Nephron (organoid): ENCODE results near the gene RIPOR1.

ENCODE experiments used
- H3K27ac Mint-ChIP-seq, 3 experiments: 2 replicates each; pipeline ENCODE4 v1.8.0; 2020; ENCODE audit warnings: mixed read lengths in 3 of 3, mild to moderate bottlenecking in 2 of 3, moderate library complexity in 1 of 3
- H3K27me3 Mint-ChIP-seq: 2 replicates; pipeline ENCODE4 v1.8.0; 2021; ENCODE audit warnings: low read depth, mild to moderate bottlenecking, moderate library complexity, mixed read lengths
- H3K36me3 Mint-ChIP-seq: 2 replicates; pipeline ENCODE4 v1.8.0; 2020; ENCODE audit warnings: low read depth, mixed read lengths
- H3K4me1 Mint-ChIP-seq: 2 replicates; pipeline ENCODE4 v1.8.0; 2020; ENCODE audit warnings: mixed read lengths
- H3K4me3 Mint-ChIP-seq, 3 experiments: 2 replicates each; pipeline ENCODE4 v1.8.0; 2020; ENCODE audit warnings: mild to moderate bottlenecking in 3 of 3, mixed read lengths in 3 of 3, moderate library complexity in 2 of 3
- H3K9me3 Mint-ChIP-seq: 2 replicates; pipeline ENCODE4 v1.8.0; 2020; ENCODE audit warnings: mixed read lengths
- CTCF ChIP-seq, 3 experiments: fragments of 200-600 bp; sonication (generic); IDR thresholded peaks; one replicate each; pipeline ENCODE4 v1.5.0; 2021; ENCODE audit warnings: antibody characterized with exemption in 3 of 3; ENCODE audit not compliant: unreplicated experiment in 3 of 3

Gene RIPOR1

GRCh38 chr16:67528222-67528869 is at the start of gene RIPOR1:
Gene RIPOR1, plus strand, starts transcription at chr16:67528829. Its CDS starts 9,618 bp downstream, at chr16:67538447.
- Mint-ChIP-seq H3K27me3 (peaks cover 20% of the 10 kb centered on the region), H3K4me3 (peak within 1 kb of the TSS; percentile 92 to 97 (median 95)), H3K9me3 (no peaks in the 10 kb centered on the region), H3K27ac (peak within 1 kb of the TSS; percentile 64 to 88 (median 85)), H3K36me3 (peaks cover 4% of the 10 kb centered on the region), H3K4me1 (peaks cover 25% of the 10 kb centered on the region)
- no peak for TF ChIP-seq CTCF (IDR thresholded peaks at IDR 0.05; ENCODE audit: unreplicated experiment in 3 of 3)

GRCh38 chr16:67480833-67481560 is 47.6 kb upstream of the RIPOR1 start, which contains the start of gene ATP6V0D1:
Gene ATP6V0D1, minus strand, starts transcription at chr16:67481157. Its CDS starts 71 bp downstream, at chr16:67481086.
- Mint-ChIP-seq H3K4me3 (peak within 1 kb of the TSS; percentile 97 to 100 (median 99)), H3K9me3 (no peaks in the 10 kb centered on the region), H3K36me3 (no peaks in the 10 kb centered on the region), H3K4me1 (peaks cover 21% of the 10 kb centered on the region), H3K27ac (peak within 1 kb of the TSS; percentile 97 to 99 (median 99)), H3K27me3 (peaks cover 3% of the 10 kb centered on the region)
- TF ChIP-seq CTCF (IDR thresholded peaks at IDR 0.05; ENCODE audit: unreplicated experiment in 3 of 3): peak; percentile 84 to 92 (median 90)

- Mint-ChIP-seq H3K9me3 (no peaks in the 10 kb centered on the region), H3K4me3 (peak overlapping the region; percentile 97 to 100 (median 99)), H3K27ac (peak overlapping the region; percentile 97 to 99 (median 99)), H3K27me3 (peaks cover 3% of the 10 kb centered on the region), H3K4me1 (peaks cover 21% of the 10 kb centered on the region), H3K36me3 (no peaks in the 10 kb centered on the region)
- no peak for TF ChIP-seq CTCF (IDR thresholded peaks at IDR 0.05; ENCODE audit: unreplicated experiment in 3 of 3)
These were observed 46.9 kb upstream of the RIPOR1 start for GRCh38 chr16:67481561-67482232.

GRCh38 chr16:67482233-67482924 is 46.2 kb upstream of the RIPOR1 start:
- Mint-ChIP-seq H3K9me3 (no peaks in the 10 kb centered on the region), H3K36me3 (no peaks in the 10 kb centered on the region), H3K27ac (peak overlapping the region; percentile 97 to 99 (median 99)), H3K4me3 (peak overlapping the region; percentile 97 to 100 (median 99)), H3K27me3 (peaks cover 3% of the 10 kb centered on the region), H3K4me1 (peaks cover 21% of the 10 kb centered on the region)
- no peak for TF ChIP-seq CTCF (IDR thresholded peaks at IDR 0.05; ENCODE audit: unreplicated experiment in 3 of 3)

- peak within 1 kb of the TSS; percentile 97 to 100 (median 99) for H3K4me3 Mint-ChIP-seq
- H3K4me1 Mint-ChIP-seq: peaks cover 21% of the 10 kb centered on the region
- peaks cover 3% of the 10 kb centered on the region for H3K27me3 Mint-ChIP-seq
- no peaks in the 10 kb centered on the region for H3K9me3 Mint-ChIP-seq
- H3K36me3 Mint-ChIP-seq: no peaks in the 10 kb centered on the region
- no peak for TF ChIP-seq CTCF (IDR thresholded peaks at IDR 0.05; ENCODE audit: unreplicated experiment in 3 of 3)
- peak within 1 kb of the TSS; percentile 97 to 99 (median 99) for H3K27ac Mint-ChIP-seq
These were observed 45.5 kb upstream of the RIPOR1 start, which contains the start of gene AGRP for GRCh38 chr16:67483150-67483549. Gene AGRP, minus strand, starts transcription at chr16:67483547. Its CDS starts 149 bp downstream, at chr16:67483398.
